GM21423 (cell line): ENCODE results near the gene NELL2.

ENCODE experiments used
- ATAC-seq: cut with Tn5 transposase; IDR thresholded peaks from one replicate; pipeline ENCODE4 v1.9.1; 2021; ENCODE audit warnings: mild to moderate bottlenecking, moderate library complexity; ENCODE audit not compliant: unreplicated experiment

Gene NELL2

DNA sequence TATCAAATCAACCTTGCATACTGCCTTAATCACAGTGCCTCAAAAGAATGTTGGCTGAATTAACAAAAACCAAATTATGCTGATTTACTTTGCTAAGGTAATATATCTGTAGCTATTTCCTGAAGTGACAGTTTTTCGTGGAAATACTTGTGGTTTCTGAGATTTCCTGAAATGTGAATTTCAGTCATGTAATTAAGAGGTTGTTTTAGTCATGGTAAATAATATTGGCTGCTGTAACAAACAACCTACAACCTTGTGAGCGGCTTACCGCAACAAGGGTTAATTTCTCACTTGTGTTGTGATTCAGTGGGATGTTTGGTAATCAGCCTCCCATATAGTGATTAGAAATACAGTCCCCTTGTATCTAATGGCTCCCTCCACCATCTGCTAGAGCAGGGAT, 387.9 kb downstream of the NELL2 start:
- ATAC-seq: no peak

DNA sequence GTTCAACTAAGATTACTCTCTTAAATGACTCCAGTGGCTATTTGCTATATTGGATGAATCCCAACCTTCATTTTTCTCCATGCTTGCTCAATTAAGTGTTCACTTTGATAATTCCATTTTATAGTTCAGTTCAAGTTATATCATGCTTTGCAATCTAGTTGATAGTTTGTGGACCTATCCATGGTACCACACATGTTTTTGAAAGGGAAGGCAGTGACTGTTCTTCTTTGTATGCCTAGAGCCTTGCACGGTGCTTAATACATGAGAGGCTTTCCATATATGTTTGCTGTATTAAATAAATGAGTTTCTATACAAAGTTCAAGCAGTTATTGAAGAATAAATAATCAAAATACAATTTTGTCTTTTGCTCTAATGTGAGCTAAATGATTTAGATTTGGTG, 391.3 kb downstream of the NELL2 start:
- no peak for ATAC-seq

DNA sequence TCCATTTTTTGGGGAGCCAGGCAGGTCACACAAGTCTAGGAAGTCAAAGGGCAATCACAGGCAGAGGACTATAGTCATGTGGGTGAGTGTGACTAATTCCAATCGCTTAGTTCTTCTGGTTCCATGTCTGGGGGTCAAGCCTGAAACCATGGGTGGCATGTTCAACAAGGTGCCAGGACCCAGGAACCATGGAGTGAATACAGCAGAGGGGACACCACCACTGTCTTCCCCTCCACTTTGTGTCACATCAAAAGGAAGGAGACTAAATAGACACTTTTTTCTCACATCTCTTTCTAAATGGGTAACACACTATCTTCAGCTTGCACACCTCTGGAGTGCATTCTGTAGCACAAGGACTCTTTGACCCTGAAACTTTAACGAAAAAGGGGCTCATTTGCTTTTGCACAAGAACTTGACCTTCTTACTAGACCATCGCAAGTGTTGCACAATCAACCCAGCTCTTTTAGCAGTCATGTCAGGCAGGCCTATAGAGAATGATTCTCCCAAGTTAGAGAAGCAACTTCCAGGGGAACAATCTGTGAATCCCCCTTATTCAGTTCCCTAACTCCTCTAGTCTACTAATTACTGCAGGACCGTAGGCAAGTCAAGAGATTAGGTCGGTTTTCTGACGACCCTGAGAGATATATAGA, 398.7 kb downstream of the NELL2 start:
- no peak for ATAC-seq

DNA sequence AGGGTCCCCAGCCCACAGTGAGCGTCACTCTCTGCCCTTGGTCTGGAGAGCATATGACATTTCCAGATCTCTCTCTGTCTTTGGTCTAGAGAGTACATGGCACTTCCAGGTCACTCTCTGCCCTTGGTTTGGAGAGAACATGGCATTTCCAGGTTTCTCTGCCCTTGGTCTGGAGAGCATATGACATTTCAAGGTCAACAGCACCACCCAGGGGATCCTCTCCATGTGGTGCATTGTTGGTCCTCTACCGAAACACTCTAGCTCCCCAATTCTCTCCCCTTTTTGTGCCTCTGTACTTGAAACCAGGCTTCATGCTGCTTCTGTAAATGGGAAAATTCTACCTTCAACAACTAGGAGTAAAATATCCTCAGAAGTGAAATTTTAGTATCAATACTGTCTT, 399.4 kb downstream of the NELL2 start:
- no peak for ATAC-seq

DNA sequence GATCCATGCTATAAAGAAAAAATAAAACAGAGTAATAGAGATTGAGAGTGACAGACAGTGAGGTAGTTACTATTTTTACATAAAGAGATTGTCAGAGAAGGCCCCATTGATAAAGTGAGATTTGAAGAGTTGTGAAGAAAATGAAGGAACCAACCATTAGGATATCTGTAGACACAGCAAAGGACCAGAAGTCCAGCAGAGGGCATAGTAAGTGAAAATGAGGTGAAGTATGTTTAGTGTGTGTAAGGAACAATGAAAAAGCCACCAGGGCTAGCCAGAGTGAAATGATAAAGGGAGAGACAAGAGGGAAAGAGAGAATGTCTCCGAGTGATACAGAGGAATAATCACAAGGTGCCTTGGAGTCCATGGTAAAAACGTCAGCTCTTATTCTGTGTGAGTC, 411.0 kb downstream of the NELL2 start:
- no peak for ATAC-seq

DNA sequence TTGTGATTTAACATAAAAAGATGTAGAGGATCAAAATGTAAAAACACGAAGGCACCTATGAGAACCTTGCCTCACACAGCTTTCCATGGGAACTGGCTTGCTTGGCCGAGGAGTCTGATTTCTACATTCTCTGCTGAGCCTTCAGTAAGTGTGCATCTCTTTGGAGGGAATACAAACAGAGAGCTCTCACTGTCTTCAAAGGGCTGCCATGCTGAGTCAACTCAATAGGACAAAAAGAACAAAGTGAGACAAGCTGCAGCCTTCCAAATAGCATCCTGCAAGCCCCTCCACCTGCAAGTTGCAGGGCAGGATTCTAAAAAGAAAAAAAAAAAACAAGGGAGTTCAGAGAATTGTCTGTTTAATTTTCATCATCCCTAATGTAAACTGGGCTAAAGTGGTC, 411.9 kb downstream of the NELL2 start:
- ATAC-seq: no peak

DNA sequence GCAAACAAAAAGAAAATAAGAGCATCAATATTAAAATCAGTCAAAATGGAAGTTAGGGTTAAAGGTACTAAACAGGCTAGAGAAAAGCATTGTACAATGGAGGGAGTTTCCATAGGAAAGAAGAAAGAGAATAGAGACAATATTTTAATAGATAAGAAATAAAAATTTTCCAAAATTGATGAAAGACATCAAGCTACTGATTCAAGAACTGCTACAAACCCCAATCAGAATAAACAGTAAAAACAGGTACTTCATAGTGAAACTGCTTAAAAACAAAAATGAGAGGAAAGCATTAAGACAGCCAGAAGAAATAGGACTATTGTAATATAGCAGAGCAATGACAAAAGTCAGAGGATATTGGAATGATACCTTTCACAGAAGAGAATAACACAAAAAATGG, 413.4 kb downstream of the NELL2 start:
- ATAC-seq: no peak

DNA sequence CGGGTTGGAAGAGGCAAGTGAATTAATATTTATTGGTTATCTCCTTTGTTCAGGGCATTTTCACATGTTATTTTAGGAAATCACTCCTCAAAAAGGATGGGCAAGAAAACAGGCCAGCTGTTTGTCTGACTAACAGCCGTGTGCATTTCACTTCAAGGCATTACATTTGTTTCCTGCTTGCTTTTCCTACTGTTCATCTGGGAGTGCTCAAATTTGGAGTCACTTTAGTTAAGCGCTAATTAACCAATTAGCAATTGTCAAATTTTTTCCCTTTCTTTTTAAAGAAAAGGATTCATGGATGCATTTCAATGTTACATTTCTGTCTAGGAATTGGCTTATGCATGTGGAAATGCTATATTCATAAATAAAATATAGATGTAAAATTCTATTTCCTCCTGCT, 415.9 kb downstream of the NELL2 start:
- ATAC-seq: no peak

DNA sequence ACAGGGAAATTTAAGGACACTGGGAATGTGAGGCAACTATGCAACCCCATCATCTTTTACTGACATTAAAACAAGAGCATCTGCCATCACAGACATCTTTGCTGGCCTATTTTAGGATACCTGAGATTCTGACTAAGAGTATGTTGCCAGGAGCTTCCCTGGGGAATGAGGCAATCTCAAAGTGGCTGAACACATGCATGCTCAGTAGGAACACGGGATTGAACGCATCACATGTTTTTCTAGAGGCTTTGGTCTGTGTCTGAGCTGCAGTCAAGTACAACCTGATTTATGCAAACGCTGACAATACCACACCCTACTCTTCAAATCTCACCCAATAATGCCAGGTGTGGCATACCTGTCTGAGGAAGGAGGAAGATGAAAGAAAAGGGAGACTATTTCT, 416.5 kb downstream of the NELL2 start:
- ATAC-seq: no peak
